NAMALWA (cell line): ENCODE data around the gene FAM180A.
"Not testable (repeated sequence)": the region's sequence is repeated elsewhere in the genome, so short reads cannot be mapped to it uniquely, and the experiment has no call there.

Experiments
- DNase-seq: peaks from one replicate; pipeline ENCODE4 v3.0.0-alpha.2; 2015; ENCODE audit warnings: low spot score

Gene FAM180A

GRCh38 chr7:135748770-135749169, at the start of gene FAM180A:
TSS of gene FAM180A (minus strand) at chr7:135748813. CDS start at chr7:135748580, 233 bp downstream.
- no peak for DNase-seq

GRCh38 chr7:135798095-135798494, 49.5 kb upstream of the FAM180A start:
- no peak for DNase-seq

GRCh38 chr7:135795846-135796570, 47.4 kb upstream of the FAM180A start:
- DNase-seq = no peak

- no peak for DNase-seq
Measured at GRCh38 chr7:135793841-135794240, 45.2 kb upstream of the FAM180A start.

GRCh38 chr7:135792866-135793265, 44.3 kb upstream of the FAM180A start:
- DNase-seq = no peak

GRCh38 chr7:135792363-135792668, 43.7 kb upstream of the FAM180A start:
- no peak for DNase-seq

GRCh38 chr7:135791543-135792362, 43.1 kb upstream of the FAM180A start:
- DNase-seq = no peak

GRCh38 chr7:135790371-135790977, 41.9 kb upstream of the FAM180A start:
- no peak for DNase-seq

GRCh38 chr7:135789956-135790355, 41.3 kb upstream of the FAM180A start:
- no peak for DNase-seq

- no peak for DNase-seq
Measured at GRCh38 chr7:135789431-135789830, 40.8 kb upstream of the FAM180A start.

- DNase-seq = no peak
Measured at GRCh38 chr7:135786911-135787310, 38.3 kb upstream of the FAM180A start.

- no peak for DNase-seq
Measured at GRCh38 chr7:135785065-135785464, 36.5 kb upstream of the FAM180A start.

- DNase-seq = no peak
Measured at GRCh38 chr7:135784013-135784412, 35.4 kb upstream of the FAM180A start.

GRCh38 chr7:135782801-135783200, 34.2 kb upstream of the FAM180A start:
- no peak for DNase-seq

GRCh38 chr7:135782377-135782776, 33.8 kb upstream of the FAM180A start:
- no peak for DNase-seq

GRCh38 chr7:135777626-135778398, 29.2 kb upstream of the FAM180A start:
- DNase-seq = no peak

GRCh38 chr7:135775915-135776314, 27.3 kb upstream of the FAM180A start:
- not testable (repeated sequence) for DNase-seq

GRCh38 chr7:135775230-135775629, 26.6 kb upstream of the FAM180A start:
- no peak for DNase-seq

- DNase-seq = no peak
Measured at GRCh38 chr7:135774284-135774683, 25.7 kb upstream of the FAM180A start.

- no peak for DNase-seq
Measured at GRCh38 chr7:135773464-135773863, 24.9 kb upstream of the FAM180A start.

- DNase-seq = no peak
Measured at GRCh38 chr7:135772639-135773222, 24.1 kb upstream of the FAM180A start.
